B cell (primary cell): Measurements from ENCODE around the gene ANKS1B. TPM values are rescaled to one million over a fixed set of nuclear protein-coding genes. Genes with fewer than 3 reads are reported as not detected.

Source experiments
- ATAC-seq: fragments of 200-7000 bp; cut with Tn5 transposase; one replicate; pipeline ENCODE4 v1.10.0; 2021; ENCODE audit warnings: low read depth, mild to moderate bottlenecking, moderate number of reproducible peaks, moderate library complexity
- CTCF ChIA-PET: fragments of 350-600 bp; sonication (Branson Sonifier 250); formaldehyde crosslinking; loops from one replicate; lab custom pipeline; 2021; ENCODE audit warnings: antibody characterized with exemption, inconsistent platforms; lab: Charles Lee
- POLR2A ChIA-PET: fragments of 350-600 bp; sonication (Branson Sonifier 250); formaldehyde crosslinking; loops from one replicate; lab custom pipeline; 2021; ENCODE audit warnings: antibody characterized with exemption; lab: Charles Lee
- DNase-seq: peaks from one replicate; pipeline ENCODE4 v3.0.0; 2013
- H2AFZ ChIP-seq: 2 replicates; pipeline ENCODE4 v1.6.1; 2012; ENCODE audit warnings: mild to moderate bottlenecking, low read depth, low read length; ENCODE audit not compliant: insufficient read depth, poor library complexity, severe bottlenecking
- H3K27ac ChIP-seq, 2 donors: 1 replicate in 1 of 2; 2 replicates in 1 of 2; pipeline ENCODE4 v1.5.1; 2012 to 2013; ENCODE audit warnings: low read length in 2 of 2, mild to moderate bottlenecking in 2 of 2, moderate library complexity in 1 of 2
- H3K27me3 ChIP-seq, 4 experiments: fragments of 200-600 bp in 1 of 4; sonication (generic) in 1 of 4; replicated peaks in 1 of 4; 1 replicate in 2 of 4; 2 replicates in 2 of 4; pipeline versions ENCODE4 v1.6.1 to v1.7.0; 2013 to 2016; ENCODE audit warnings: low read length in 3 of 4, mild to moderate bottlenecking in 2 of 4, mixed read lengths in 1 of 4, moderate library complexity in 1 of 4; ENCODE audit not compliant: insufficient read depth in 4 of 4, control insufficient read depth in 3 of 4; ENCODE audit errors: control extremely low read depth in 1 of 4
- H3K36me3 ChIP-seq, 2 experiments: replicated peaks in 1 of 2; 1 replicate in 1 of 2; 2 replicates in 1 of 2; pipeline versions ENCODE4 v1.6.1 to v1.7.1; 2013; ENCODE audit warnings: low read length in 1 of 2; ENCODE audit not compliant: insufficient read depth in 2 of 2, control insufficient read depth in 1 of 2; ENCODE audit errors: control extremely low read depth in 1 of 2, extremely low read depth in 1 of 2
- H3K4me1 ChIP-seq, 2 donors: fragments of 200-600 bp in 1 of 2; sonication (generic) in 1 of 2; 1 replicate in 1 of 2; 2 replicates in 1 of 2; pipeline versions ENCODE4 v1.5.1 to v1.6.1; 2013 to 2017; ENCODE audit warnings: low read length in 2 of 2; ENCODE audit not compliant: control insufficient read depth in 2 of 2, insufficient read depth in 2 of 2
- H3K4me2 ChIP-seq: replicated peaks from 2 replicates; pipeline ENCODE3; 2012; ENCODE audit warnings: mild to moderate bottlenecking, low read depth, low read length; ENCODE audit not compliant: poor library complexity, severe bottlenecking
- H3K4me3 ChIP-seq, 5 experiments: fragments of 200-600 bp in 1 of 5; sonication (generic) in 1 of 5; 1 replicate in 3 of 5; 2 replicates in 2 of 5; pipeline versions ENCODE4 v1.5.1 to v1.7.0; 2011 to 2016; ENCODE audit warnings: low read length in 4 of 5, mild to moderate bottlenecking in 4 of 5, low read depth in 2 of 5, control low read depth in 1 of 5, moderate library complexity in 1 of 5; ENCODE audit not compliant: insufficient read depth in 1 of 5; ENCODE audit errors: control extremely low read depth in 1 of 5, extremely low read depth in 1 of 5
- H3K79me2 ChIP-seq: fragments of 200-600 bp; sonication (generic); one replicate; pipeline ENCODE4 v1.6.0; 2016; ENCODE audit warnings: low read length; ENCODE audit not compliant: control insufficient read depth, insufficient read depth
- H3K9ac ChIP-seq: fragments of 200-600 bp; sonication (generic); 2 replicates; pipeline ENCODE4 v1.6.1; 2017; ENCODE audit warnings: mild to moderate bottlenecking, low read length, moderate library complexity
- H3K9me3 ChIP-seq, 3 donors: one replicate each; pipeline versions ENCODE4 v1.6.1 to v1.7.1; 2013; ENCODE audit warnings: low read length in 2 of 3; ENCODE audit not compliant: control insufficient read depth in 2 of 3, insufficient read depth in 1 of 3; ENCODE audit errors: control extremely low read depth in 1 of 3
- H4K20me1 ChIP-seq: 2 replicates; pipeline ENCODE4 v1.6.0; 2012; ENCODE audit warnings: mild to moderate bottlenecking, low read length; ENCODE audit not compliant: insufficient read depth, control insufficient read depth, poor library complexity, severe bottlenecking
- H3K27ac Mint-ChIP-seq: one replicate; pipeline ENCODE4 v1.8.0; 2021; ENCODE audit warnings: mixed read lengths
- H3K27me3 Mint-ChIP-seq: one replicate; pipeline ENCODE4 v1.8.0; 2021; ENCODE audit warnings: mixed read lengths
- H3K4me1 Mint-ChIP-seq: one replicate; pipeline ENCODE4 v1.8.0; 2021; ENCODE audit warnings: mixed read lengths
- H3K4me3 Mint-ChIP-seq: one replicate; pipeline ENCODE4 v1.8.0; 2021; ENCODE audit warnings: mixed read lengths
- H3K9me3 Mint-ChIP-seq: one replicate; pipeline ENCODE4 v1.8.0; 2022; ENCODE audit warnings: mixed read lengths; ENCODE audit not compliant: insufficient read depth
- EZH2 ChIP-seq: IDR thresholded peaks from 2 replicates; pipeline ENCODE4 v1.6.1; 2012; ENCODE audit warnings: borderline replicate concordance, low read depth, mild to moderate bottlenecking, moderate library complexity, low read length; ENCODE audit not compliant: insufficient read depth, poor library complexity, severe bottlenecking
- WGBS: methylation state at CpG from one replicate; pipeline ENCODE4 v1.1.5; 2013; ENCODE audit warnings: missing lambda C conversion rate; ENCODE audit not compliant: insufficient coverage; 5-methylcytosine and 5-hydroxymethylcytosine counted together
- intact Hi-C: fragments of 100-400 bp; cut with micrococcal nuclease; formaldehyde crosslinking; loops from one replicate; pipeline ENCODE4 v1.10.0; 2022
- polyA plus RNA-seq: library from polyadenylated mRNA; depleted of rRNA; stranded (reverse); fragments of >200 nt; gene quantifications from 2 replicates; pipeline ENCODE4 v1.2.3, GENCODE V29; 2012
- total RNA-seq, 2 donors: library from RNA; stranded (reverse); fragments of 120-200 nt in 1 of 2; gene quantifications; 1 replicate in 1 of 2; 2 replicates in 1 of 2; pipeline versions ENCODE4 v1.2.3 to v1.2.4, GENCODE V29; 2013 to 2022
- TF ChIP-seq, protein P1 (sequence below): fragments of 200-600 bp; IDR thresholded peaks from one replicate; pipeline ENCODE4 v1.8.0; 2022; ENCODE audit warnings: antibody characterized with exemption, mild to moderate bottlenecking

Gene ANKS1B
- total and polyA plus RNA-seq, 2 donors (not counting 1 experiment from before 2014, with no cell fraction given): not detected

DNA sequence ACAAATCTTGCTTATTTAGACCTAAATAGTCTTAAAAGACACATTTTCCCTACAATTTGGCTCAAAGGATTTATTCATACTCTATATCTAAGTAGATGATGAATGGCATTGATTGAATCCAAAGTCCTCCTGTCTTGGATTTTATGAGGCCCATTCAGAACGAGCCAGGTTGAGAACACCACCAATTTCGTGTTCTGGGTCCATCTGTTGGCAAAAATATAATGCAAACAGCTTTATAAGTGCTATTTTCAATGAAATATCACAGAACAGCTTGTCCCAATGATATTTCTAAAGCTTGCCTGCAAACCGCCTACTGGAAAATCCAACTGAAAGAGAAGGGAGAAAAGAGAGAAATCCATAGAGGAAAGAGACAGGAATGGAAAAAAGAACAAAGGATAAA, 542.0 kb downstream of the ANKS1B start:
- H4K20me1 ChIP-seq: no peaks in the 10 kb centered on the region
- no peaks in the 10 kb centered on the region for H3K9me3 ChIP-seq
- H3K79me2 ChIP-seq: no peaks in the 10 kb centered on the region
- H2AFZ ChIP-seq: no peak overlapping the region
- H3K36me3 ChIP-seq: no peaks in the 10 kb centered on the region
- H3K27me3 ChIP-seq: no peaks in the 10 kb centered on the region
- DNase-seq (no peak), ATAC-seq (no peak)
- no peaks in the 10 kb centered on the region for H3K27me3 Mint-ChIP-seq
- ChIA-PET POLR2A (no interaction called here), CTCF (no interaction called here)
- H3K9ac ChIP-seq: no peak overlapping the region
- WGBS: no CpG with 5 or more reads among the region's 3 CpGs
- no peak overlapping the region for H3K4me3 Mint-ChIP-seq
- H3K4me1 Mint-ChIP-seq: no peaks in the 10 kb centered on the region
- intact Hi-C loops: no loop called here
- H3K9me3 Mint-ChIP-seq: no peaks in the 10 kb centered on the region
- TF ChIP-seq, protein P1, sequence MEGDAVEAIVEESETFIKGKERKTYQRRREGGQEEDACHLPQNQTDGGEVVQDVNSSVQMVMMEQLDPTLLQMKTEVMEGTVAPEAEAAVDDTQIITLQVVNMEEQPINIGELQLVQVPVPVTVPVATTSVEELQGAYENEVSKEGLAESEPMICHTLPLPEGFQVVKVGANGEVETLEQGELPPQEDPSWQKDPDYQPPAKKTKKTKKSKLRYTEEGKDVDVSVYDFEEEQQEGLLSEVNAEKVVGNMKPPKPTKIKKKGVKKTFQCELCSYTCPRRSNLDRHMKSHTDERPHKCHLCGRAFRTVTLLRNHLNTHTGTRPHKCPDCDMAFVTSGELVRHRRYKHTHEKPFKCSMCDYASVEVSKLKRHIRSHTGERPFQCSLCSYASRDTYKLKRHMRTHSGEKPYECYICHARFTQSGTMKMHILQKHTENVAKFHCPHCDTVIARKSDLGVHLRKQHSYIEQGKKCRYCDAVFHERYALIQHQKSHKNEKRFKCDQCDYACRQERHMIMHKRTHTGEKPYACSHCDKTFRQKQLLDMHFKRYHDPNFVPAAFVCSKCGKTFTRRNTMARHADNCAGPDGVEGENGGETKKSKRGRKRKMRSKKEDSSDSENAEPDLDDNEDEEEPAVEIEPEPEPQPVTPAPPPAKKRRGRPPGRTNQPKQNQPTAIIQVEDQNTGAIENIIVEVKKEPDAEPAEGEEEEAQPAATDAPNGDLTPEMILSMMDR: no peak
- TF ChIP-seq EZH2: no peak
- no peaks in the 10 kb centered on the region for H3K4me1 ChIP-seq
- no peak overlapping the region for H3K27ac Mint-ChIP-seq
- no peak overlapping the region for H3K4me2 ChIP-seq
- no peak overlapping the region for H3K27ac ChIP-seq
- no peak overlapping the region for H3K4me3 ChIP-seq

DNA sequence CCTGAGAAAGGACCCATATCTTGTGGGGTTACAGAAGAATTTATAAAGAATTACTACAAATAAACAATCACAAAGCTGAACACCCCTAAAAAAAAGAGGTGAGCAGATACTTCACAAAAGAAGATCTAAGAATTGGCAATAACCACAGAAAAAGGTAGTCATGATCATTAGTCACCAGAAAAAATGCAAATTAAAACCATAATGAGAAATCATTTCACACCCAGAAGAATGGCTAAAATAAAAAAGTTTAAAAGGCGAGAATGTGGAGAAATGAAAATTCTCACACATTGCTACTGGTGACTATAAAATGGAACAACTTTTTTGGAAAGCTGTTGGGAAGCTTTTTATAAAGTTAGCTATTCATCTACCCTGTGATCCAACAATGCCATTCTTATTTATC, 545.3 kb downstream of the ANKS1B start:
- no peaks in the 10 kb centered on the region for H4K20me1 ChIP-seq
- no peaks in the 10 kb centered on the region for H3K36me3 ChIP-seq
- no peak overlapping the region for H3K4me3 Mint-ChIP-seq
- ChIA-PET POLR2A (no interaction called here), CTCF (no interaction called here)
- H3K9ac ChIP-seq: no peak overlapping the region
- H3K27ac ChIP-seq: no peak overlapping the region
- intact Hi-C loops: no loop called here
- no peaks in the 10 kb centered on the region for H3K4me1 Mint-ChIP-seq
- no peak overlapping the region for H3K4me3 ChIP-seq
- DNase-seq (no peak), ATAC-seq (no peak)
- no peaks in the 10 kb centered on the region for H3K79me2 ChIP-seq
- no peaks in the 10 kb centered on the region for H3K27me3 ChIP-seq
- H3K4me1 ChIP-seq: no peaks in the 10 kb centered on the region
- no peak overlapping the region for H3K27ac Mint-ChIP-seq
- TF ChIP-seq EZH2: no peak
- TF ChIP-seq, protein P1: no peak
- no peak overlapping the region for H3K4me2 ChIP-seq
- H2AFZ ChIP-seq: no peak overlapping the region
- no peaks in the 10 kb centered on the region for H3K9me3 Mint-ChIP-seq
- no peaks in the 10 kb centered on the region for H3K9me3 ChIP-seq
- no peaks in the 10 kb centered on the region for H3K27me3 Mint-ChIP-seq
- no CpG with 5 or more reads among the region's 1 CpG for WGBS
